Measurements from ENCODE around the gene HOXC6. TPM values are rescaled to one million over a fixed set of nuclear protein-coding genes. Genes with fewer than 3 reads are reported as not detected.
A peak's percentile ranks its signal among the peaks of the same experiment; 100 is the strongest.

HOXC6 gene
- total and polyA plus RNA-seq, 2 of the 8 experiments (the other 6 are each of a cell fraction or from before 2014, with no cell fraction given): not detected

- Histone ChIP-seq H3K27ac (ENCODE audit: low read depth, low read length) (no peak overlapping the region), H3K4me1 (replicated peaks in 1 of 4; ENCODE audit: control insufficient read depth in 3 of 4, insufficient read depth in 4 of 4, low read length in 3 of 4) (peaks cover 0 to 14% (median 5%) of the 10 kb centered on the region in 4 experiments; a peak in 6 of 7 replicates)
- CTCF ChIA-PET (ENCODE audit: partially characterized antibody): interaction anchor here (0.9 kb wide), 1 partner anchor 321 kb away, joined by 3 read pairs; no protein-coding TSS in a partner anchor
Measured at GRCh38 chr12:54048406-54049093, 20.3 kb downstream of the HOXC6 start.

More at GRCh38 chr12:54048406-54049093, 20.3 kb downstream of the HOXC6 start:
- Histone ChIP-seq H3K18ac (ENCODE audit: extremely low read depth, low read length) (no peak overlapping the region), H3K9ac (replicated peaks in 1 of 4; ENCODE audit: extremely low read depth in 1 of 4, low read depth in 3 of 4, low read length in 3 of 4) (no peak overlapping the region), H2AK5ac (ENCODE audit: low read depth, low read length) (no peak overlapping the region), H3K79me2 (ENCODE audit: control insufficient read depth in 1 of 2, insufficient read depth in 2 of 2, low read length in 2 of 2) (no peaks in the 10 kb centered on the region), H2BK120ac (replicated peaks; ENCODE audit: low read depth, low read length) (no peak overlapping the region), H2BK20ac (ENCODE audit: low read length) (no peak overlapping the region), H4K20me1 (replicated peaks in 1 of 2; ENCODE audit: control insufficient read depth in 1 of 2, insufficient read depth in 2 of 2, low read length in 2 of 2) (peaks cover 20 to 21% of the 10 kb centered on the region in 2 experiments), H3K23me2 (ENCODE audit: low read depth, low read length) (no peaks in the 10 kb centered on the region; the same call in 1 of the 2 replicates), H2BK5ac (ENCODE audit: low read depth, low read length) (no peak overlapping the region), H3K27me3 (replicated peaks in 1 of 4; ENCODE audit: control insufficient read depth in 3 of 4, extremely low read depth in 1 of 4, insufficient read depth in 3 of 4, low read length in 3 of 4) (peaks cover 97 to 100% (median 100%) of the 10 kb centered on the region in 4 experiments), H3K9me3 (ENCODE audit: insufficient read depth in 2 of 2, low read depth in 1 of 2, low read length in 1 of 2) (no peaks in the 10 kb centered on the region), H2BK15ac (ENCODE audit: low read length) (no peak overlapping the region), H3K36me3 (ENCODE audit: control insufficient read depth in 2 of 4, insufficient read depth in 4 of 4, low read length in 3 of 4) (peaks cover 0 to 9% (median 0%) of the 10 kb centered on the region in 4 experiments; a peak in 1 of 8 replicates), H4K5ac (ENCODE audit: insufficient read length, low read depth, low read length) (no peak overlapping the region), H3K4me3 (ENCODE audit: extremely low read depth in 1 of 4, insufficient read depth in 2 of 4, low read depth in 3 of 4, low read length in 4 of 4) (no peak overlapping the region), H2BK12ac (ENCODE audit: low read depth, low read length) (no peak overlapping the region), H3K56ac (replicated peaks; ENCODE audit: insufficient read length, low read depth, low read length) (no peak overlapping the region), H3K4ac (replicated peaks; ENCODE audit: insufficient read length, low read depth, low read length) (no peak overlapping the region), H4K91ac (replicated peaks; ENCODE audit: insufficient read length, low read length) (no peak overlapping the region), H3K4me2 (ENCODE audit: insufficient read depth in 1 of 2, low read depth in 2 of 2, low read length in 2 of 2) (no peak overlapping the region), H3K23ac (ENCODE audit: insufficient read length) (no peak overlapping the region), H3K14ac (ENCODE audit: insufficient read length) (no peak overlapping the region), H4K8ac (ENCODE audit: extremely low read depth, insufficient read depth, low read length) (no peak overlapping the region), H2AFZ (ENCODE audit: low read length) (no peak overlapping the region), H3K79me1 (ENCODE audit: low read depth, low read length) (no peaks in the 10 kb centered on the region)
- 13% methylated on average over 3 of the region's 3 CpGs; no CpG with 5 or more reads in 1 of the 2 experiments for WGBS, 2 experiments (ENCODE audit: extremely low coverage in 1 of 2, insufficient coverage in 1 of 2, insufficient read length in 1 of 2, insufficient replicate concordance in 2 of 2, low coverage in 1 of 2, low lambda C conversion rate in 2 of 2, missing lambda C conversion rate in 1 of 2)
- TF ChIP-seq SUZ12 (IDR thresholded peaks at IDR 0.05; ENCODE audit: low read length): no peak
- peak; percentile 75 for TF ChIP-seq RNF2 (IDR thresholded peaks at IDR 0.05; ENCODE audit: borderline replicate concordance, low read depth, low read length, missing control alignments, poor library complexity, severe bottlenecking)
- FAIRE-seq (no peak), DNase-seq (ENCODE audit: low read depth in 1 of 2, low spot score in 2 of 2) (no peak)
- POLR2A ChIA-PET (ENCODE audit: partially characterized antibody): no interaction called here

All from H1 (cell line).